DND-41 (cell line): Measurements from ENCODE around the gene CDPF1.

ENCODE experiments used
- CTCF ChIP-seq: IDR thresholded peaks from 2 replicates; pipeline ENCODE4 v1.5.1; 2012; ENCODE audit warnings: borderline replicate concordance, low read length, moderate library complexity, mild to moderate bottlenecking; ENCODE audit not compliant: poor library complexity, severe bottlenecking; ENCODE audit errors: extremely low read depth
- EZH2 ChIP-seq: IDR thresholded peaks from 3 replicates; pipeline ENCODE4 v1.6.1; 2012; ENCODE audit warnings: borderline replicate concordance, low read depth, mild to moderate bottlenecking, moderate library complexity, low read length, inconsistent platforms; ENCODE audit not compliant: severe bottlenecking

DNA sequence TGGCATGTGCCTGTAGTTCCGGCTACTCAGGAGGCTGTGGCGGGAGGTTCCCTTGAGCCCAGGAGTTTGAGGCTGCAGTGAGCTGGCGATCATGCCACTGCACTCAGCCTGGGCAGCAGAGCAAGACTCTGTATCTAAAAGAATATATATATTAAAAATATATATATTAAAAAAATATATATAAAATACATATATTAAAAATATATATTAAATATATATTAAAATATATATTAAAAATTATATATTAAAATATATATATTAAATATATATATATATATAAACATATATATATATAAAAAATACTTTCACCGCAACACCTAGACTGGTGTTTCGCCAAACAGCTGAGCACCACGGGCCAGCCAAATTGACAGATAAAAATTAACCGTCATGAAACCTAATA, 26.5 kb upstream of the CDPF1 start:
- TF ChIP-seq CTCF (no peak), EZH2 (no peak)
